OCI-LY1 (cell line): Measurements from ENCODE around the gene PLOD2.

ENCODE experiments used
- H2AFZ ChIP-seq: fragments of 200-600 bp; sonication (generic), shearing (Covaris generic); 2 replicates; pipeline ENCODE4 v1.6.0; 2014; ENCODE audit warnings: antibody characterized with exemption, mild to moderate bottlenecking, low read length
- H3F3A ChIP-seq: fragments of 200-600 bp; sonication (generic), shearing (Covaris generic); 2 replicates; pipeline ENCODE4 v1.6.0; 2014; ENCODE audit warnings: mild to moderate bottlenecking, antibody characterized with exemption, low read length, moderate library complexity; ENCODE audit not compliant: insufficient read depth
- H3K27ac ChIP-seq: fragments of 200-600 bp; sonication (generic); 2 replicates; pipeline ENCODE4 v1.5.1; 2014; ENCODE audit warnings: low read length, mixed run types, mild to moderate bottlenecking, low read depth; ENCODE audit not compliant: poor library complexity, severe bottlenecking
- H3K27me3 ChIP-seq: fragments of 200-600 bp; sonication (generic); 2 replicates; pipeline ENCODE4 v1.6.0; 2014; ENCODE audit warnings: antibody characterized with exemption, mild to moderate bottlenecking, low read length, moderate library complexity; ENCODE audit not compliant: insufficient read depth
- H3K36me3 ChIP-seq: fragments of 200-600 bp; sonication (generic); 2 replicates; pipeline ENCODE4 v1.6.1; 2014; ENCODE audit warnings: mild to moderate bottlenecking, antibody characterized with exemption, low read length, moderate library complexity, mixed read lengths; ENCODE audit not compliant: insufficient read depth
- H3K4me1 ChIP-seq: fragments of 200-600 bp; sonication (generic); 2 replicates; pipeline ENCODE4 v1.5.1; 2014; ENCODE audit warnings: mild to moderate bottlenecking, low read length, moderate library complexity; ENCODE audit not compliant: insufficient read depth, severe bottlenecking
- H3K4me2 ChIP-seq: fragments of 200-600 bp; sonication (generic), shearing (Covaris generic); 2 replicates; pipeline ENCODE4 v1.6.1; 2014; ENCODE audit warnings: low read length
- H3K4me3 ChIP-seq: fragments of 200-600 bp; sonication (generic); 2 replicates; pipeline ENCODE4 v1.5.1; 2014; ENCODE audit warnings: low read length, low read depth, mild to moderate bottlenecking, mixed read lengths; ENCODE audit not compliant: poor library complexity, severe bottlenecking
- H3K79me2 ChIP-seq: fragments of 200-600 bp; shearing (Covaris generic); 2 replicates; pipeline ENCODE4 v1.6.1; 2016; ENCODE audit warnings: mixed run types, low read length, mixed read lengths; ENCODE audit not compliant: insufficient read depth
- H3K9ac ChIP-seq: fragments of 200-600 bp; sonication (generic), shearing (Covaris generic); 2 replicates; pipeline ENCODE4 v1.6.1; 2014; ENCODE audit warnings: mild to moderate bottlenecking, low read length, mixed read lengths
- H3K9me2 ChIP-seq: fragments of 200-600 bp; sonication (generic), shearing (Covaris generic); 2 replicates; pipeline ENCODE4 v1.6.1; 2014; ENCODE audit warnings: low read depth, mild to moderate bottlenecking, low read length, mixed read lengths
- H3K9me3 ChIP-seq: fragments of 200-600 bp; shearing (Covaris generic); 2 replicates; pipeline ENCODE4 v1.6.1; 2014; ENCODE audit warnings: low read length, mixed read lengths
- H4K20me1 ChIP-seq: fragments of 200-600 bp; sonication (generic), shearing (Covaris generic); 2 replicates; pipeline ENCODE4 v1.6.0; 2016; ENCODE audit warnings: mild to moderate bottlenecking, low read length; ENCODE audit not compliant: insufficient read depth
- EZH2 ChIP-seq: fragments of 200-600 bp; sonication (generic), shearing (Covaris generic); IDR thresholded peaks from 2 replicates; pipeline ENCODE4 v1.8.0; 2017; ENCODE audit warnings: borderline replicate concordance, mixed run types, mild to moderate bottlenecking, antibody characterized with exemption, low read length, moderate library complexity, mixed read lengths
- TF ChIP-seq, protein P1 (sequence below): fragments of 200-600 bp; sonication (generic), shearing (Covaris generic); IDR thresholded peaks from 2 replicates; pipeline ENCODE4 v1.5.1; 2017; ENCODE audit warnings: mild to moderate bottlenecking, antibody characterized with exemption, low read length, moderate library complexity, mixed read lengths

PLOD2 gene

DNA sequence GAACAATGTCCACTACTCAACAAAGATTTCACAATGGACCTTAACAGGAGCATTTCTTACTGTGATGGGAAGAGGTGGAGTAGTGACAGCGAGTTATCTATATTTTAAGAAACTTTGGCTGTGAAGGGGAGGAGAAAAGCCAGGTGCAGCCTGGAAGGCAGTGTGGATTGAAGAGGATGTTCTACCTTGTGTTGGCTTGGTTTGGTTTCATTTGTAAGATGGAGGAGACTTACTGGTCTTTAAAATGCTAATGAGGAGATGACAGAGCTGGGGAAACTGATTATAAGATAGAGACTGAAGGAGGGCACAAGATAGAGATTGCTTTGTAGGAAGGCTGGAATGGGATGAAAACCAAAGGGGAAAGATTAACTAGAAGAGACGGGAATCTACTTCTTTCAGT, 59.4 kb downstream of the PLOD2 start:
- no peaks in the 10 kb centered on the region for H3F3A ChIP-seq
- no peak overlapping the region for H3K9ac ChIP-seq
- no peaks in the 10 kb centered on the region for H4K20me1 ChIP-seq
- H3K4me3 ChIP-seq: no peak overlapping the region
- H3K4me2 ChIP-seq: no peak overlapping the region
- H2AFZ ChIP-seq: no peak overlapping the region
- H3K9me2 ChIP-seq: no peaks in the 10 kb centered on the region; the same call in 1 of the 2 replicates
- H3K27me3 ChIP-seq: no peaks in the 10 kb centered on the region
- no peaks in the 10 kb centered on the region for H3K36me3 ChIP-seq
- H3K27ac ChIP-seq: no peak overlapping the region
- H3K9me3 ChIP-seq: no peaks in the 10 kb centered on the region
- no peaks in the 10 kb centered on the region for H3K4me1 ChIP-seq
- no peaks in the 10 kb centered on the region for H3K79me2 ChIP-seq
- TF ChIP-seq EZH2: no peak
- TF ChIP-seq, protein P1, sequence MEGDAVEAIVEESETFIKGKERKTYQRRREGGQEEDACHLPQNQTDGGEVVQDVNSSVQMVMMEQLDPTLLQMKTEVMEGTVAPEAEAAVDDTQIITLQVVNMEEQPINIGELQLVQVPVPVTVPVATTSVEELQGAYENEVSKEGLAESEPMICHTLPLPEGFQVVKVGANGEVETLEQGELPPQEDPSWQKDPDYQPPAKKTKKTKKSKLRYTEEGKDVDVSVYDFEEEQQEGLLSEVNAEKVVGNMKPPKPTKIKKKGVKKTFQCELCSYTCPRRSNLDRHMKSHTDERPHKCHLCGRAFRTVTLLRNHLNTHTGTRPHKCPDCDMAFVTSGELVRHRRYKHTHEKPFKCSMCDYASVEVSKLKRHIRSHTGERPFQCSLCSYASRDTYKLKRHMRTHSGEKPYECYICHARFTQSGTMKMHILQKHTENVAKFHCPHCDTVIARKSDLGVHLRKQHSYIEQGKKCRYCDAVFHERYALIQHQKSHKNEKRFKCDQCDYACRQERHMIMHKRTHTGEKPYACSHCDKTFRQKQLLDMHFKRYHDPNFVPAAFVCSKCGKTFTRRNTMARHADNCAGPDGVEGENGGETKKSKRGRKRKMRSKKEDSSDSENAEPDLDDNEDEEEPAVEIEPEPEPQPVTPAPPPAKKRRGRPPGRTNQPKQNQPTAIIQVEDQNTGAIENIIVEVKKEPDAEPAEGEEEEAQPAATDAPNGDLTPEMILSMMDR: no peak

DNA sequence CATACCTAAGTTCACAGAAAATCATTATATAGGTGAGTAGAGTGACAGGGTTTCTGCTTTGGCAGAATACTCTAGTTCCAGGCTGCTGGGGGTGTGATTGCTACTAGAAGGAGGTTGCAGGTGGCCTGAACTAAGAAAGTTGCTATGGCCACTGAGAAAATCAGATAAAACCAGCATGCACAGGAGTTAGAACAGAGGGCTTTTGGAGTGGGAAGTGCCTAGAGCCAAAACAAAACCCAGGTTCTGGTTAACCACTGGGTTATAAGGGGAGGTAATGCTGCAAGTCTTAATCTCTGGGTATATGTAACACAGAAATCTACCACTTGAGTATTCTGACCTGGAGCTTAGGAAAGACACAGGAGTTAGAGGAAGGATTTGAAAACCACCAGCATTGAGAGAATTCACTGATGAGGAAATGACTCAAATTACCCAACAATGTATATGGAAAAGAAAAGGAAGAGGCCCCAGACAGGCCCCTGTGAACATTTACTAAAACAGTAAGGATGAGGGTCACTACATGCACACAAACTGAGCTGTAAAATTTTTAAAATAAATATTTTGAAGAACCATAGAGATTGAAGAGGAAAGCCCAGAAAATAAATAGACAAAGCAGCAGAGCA, 60.0 kb downstream of the PLOD2 start:
- TF ChIP-seq EZH2: no peak
- TF ChIP-seq, protein P1: no peak
- no peak overlapping the region for H3K4me3 ChIP-seq
- H3K79me2 ChIP-seq: no peaks in the 10 kb centered on the region
- H3K9me3 ChIP-seq: no peaks in the 10 kb centered on the region
- no peak overlapping the region for H3K9ac ChIP-seq
- no peaks in the 10 kb centered on the region for H3K4me1 ChIP-seq
- H2AFZ ChIP-seq: no peak overlapping the region
- H3K4me2 ChIP-seq: no peak overlapping the region
- no peaks in the 10 kb centered on the region for H3F3A ChIP-seq
- H3K27ac ChIP-seq: no peak overlapping the region
- no peaks in the 10 kb centered on the region; the same call in 1 of the 2 replicates for H3K9me2 ChIP-seq
- H3K27me3 ChIP-seq: no peaks in the 10 kb centered on the region
- H3K36me3 ChIP-seq: no peaks in the 10 kb centered on the region
- no peaks in the 10 kb centered on the region for H4K20me1 ChIP-seq

DNA sequence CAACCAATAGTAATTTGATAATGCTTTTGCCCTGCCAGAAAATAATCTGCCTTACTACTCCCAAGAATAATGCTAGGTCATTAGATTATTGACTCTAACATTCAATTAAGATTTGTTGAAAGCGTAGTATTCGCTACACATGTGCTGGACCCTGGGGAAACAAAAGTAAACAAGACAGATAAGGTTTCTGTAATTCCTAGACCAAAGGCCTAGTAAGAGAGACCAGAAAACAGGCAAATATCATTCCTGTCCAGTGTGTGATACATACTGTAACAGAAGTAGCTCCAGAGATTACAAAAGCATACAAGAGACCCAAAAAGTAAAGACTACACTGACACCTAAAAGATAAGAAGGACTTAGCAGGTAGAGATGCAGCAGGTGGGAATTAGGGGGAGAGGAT, 60.8 kb downstream of the PLOD2 start:
- H3K4me3 ChIP-seq: no peak overlapping the region
- H3K4me1 ChIP-seq: no peaks in the 10 kb centered on the region
- no peaks in the 10 kb centered on the region for H3K27me3 ChIP-seq
- no peaks in the 10 kb centered on the region for H3K79me2 ChIP-seq
- H3K9me2 ChIP-seq: no peaks in the 10 kb centered on the region; the same call in 1 of the 2 replicates
- H3K9me3 ChIP-seq: no peaks in the 10 kb centered on the region
- TF ChIP-seq, protein P1: no peak
- H3K4me2 ChIP-seq: no peak overlapping the region
- no peaks in the 10 kb centered on the region for H3K36me3 ChIP-seq
- H2AFZ ChIP-seq: no peak overlapping the region
- H3K9ac ChIP-seq: no peak overlapping the region
- no peaks in the 10 kb centered on the region for H3F3A ChIP-seq
- no peak overlapping the region for H3K27ac ChIP-seq
- H4K20me1 ChIP-seq: no peaks in the 10 kb centered on the region
